Activated T-helper 9 cell treated with anti-CD3 and anti-CD28 coated beads, Interleukin-2, amount 50 U/mL, for 16 hours (primary cell): ENCODE data around the gene DHRSX.

Experiments
- DNase-seq: peaks from one replicate; pipeline ENCODE4 v3.0.0-alpha.2; 2020; ENCODE audit warnings: low read depth

DHRSX gene

DNA sequence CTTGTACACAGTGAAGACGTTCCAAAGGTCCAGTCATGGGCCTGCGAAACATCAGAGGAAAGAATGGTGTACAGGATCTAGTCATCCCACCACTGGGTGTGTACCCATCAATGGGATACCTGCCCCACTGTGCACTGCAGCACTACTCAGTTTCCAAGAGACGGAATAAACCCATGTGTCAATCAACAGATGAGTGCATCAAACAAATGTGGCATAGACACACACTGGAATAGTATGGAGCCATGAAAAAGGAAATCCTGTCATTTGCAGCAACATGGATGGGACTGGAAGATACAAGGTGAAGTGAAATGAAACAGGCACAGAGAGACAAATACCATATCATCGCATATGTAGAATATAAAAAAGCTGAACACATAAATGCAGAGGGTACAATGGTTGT, 48.0 kb downstream of the DHRSX start:
- DNase-seq, result no peak

DNA sequence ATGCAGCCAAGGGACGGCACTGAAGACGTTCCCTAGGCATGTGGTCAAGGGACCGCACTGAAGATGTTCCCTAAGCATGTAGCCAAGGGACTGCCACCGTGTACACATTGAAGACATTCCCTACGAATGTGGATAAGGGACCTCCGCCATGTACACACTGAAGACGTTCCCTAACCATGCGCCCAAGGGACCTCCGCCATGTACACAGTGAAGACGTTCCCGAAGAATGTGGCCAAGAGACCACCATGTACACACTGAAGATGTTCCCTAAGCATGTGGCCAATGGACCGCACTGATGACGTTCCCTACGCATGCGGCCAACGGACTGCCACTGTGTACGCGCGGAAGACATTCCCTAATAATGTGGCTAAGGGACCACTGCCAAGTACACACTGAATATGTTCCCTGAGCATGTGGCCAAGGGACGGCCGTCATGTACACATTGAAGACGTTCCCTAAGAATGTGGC, 48.4 kb downstream of the DHRSX start:
- no peak for DNase-seq

DNA sequence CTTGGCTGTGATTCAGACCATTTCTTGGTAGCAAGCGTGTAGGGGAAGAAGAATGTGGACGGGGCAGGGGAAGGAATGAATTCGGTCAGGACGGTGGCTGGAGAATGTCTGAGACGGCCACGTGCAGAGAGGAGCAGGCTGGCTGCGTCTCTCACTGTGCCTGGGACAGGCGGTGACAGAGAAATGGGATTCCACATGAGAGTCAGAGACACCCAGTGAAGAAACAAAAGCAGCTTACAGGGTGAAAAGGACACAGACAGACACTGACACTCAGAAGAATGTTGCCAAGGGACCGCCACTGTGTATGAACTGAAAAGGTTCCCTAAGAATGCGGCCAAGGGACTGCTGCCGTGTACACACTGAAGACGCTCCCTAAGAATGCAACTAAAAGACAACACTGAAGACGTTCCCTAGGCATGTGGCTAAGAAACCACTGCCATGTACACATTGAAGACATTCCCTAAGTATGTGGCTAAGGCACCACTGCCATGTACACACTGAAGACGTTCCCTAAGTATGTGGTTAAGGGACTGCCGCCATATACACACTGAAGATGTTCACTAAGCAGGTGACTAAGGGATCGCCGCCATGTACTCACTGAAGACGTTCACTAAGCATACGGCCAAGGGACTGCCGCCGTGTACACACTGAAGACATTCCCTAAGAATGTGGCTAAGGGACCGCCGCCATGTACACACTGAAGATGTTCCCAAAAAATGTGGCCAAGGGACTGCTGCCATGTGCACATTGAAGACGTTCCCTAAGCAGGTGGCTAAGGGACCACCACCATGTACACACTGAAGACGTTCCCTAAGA, 49.1 kb downstream of the DHRSX start:
- DNase-seq, result no peak

DNA sequence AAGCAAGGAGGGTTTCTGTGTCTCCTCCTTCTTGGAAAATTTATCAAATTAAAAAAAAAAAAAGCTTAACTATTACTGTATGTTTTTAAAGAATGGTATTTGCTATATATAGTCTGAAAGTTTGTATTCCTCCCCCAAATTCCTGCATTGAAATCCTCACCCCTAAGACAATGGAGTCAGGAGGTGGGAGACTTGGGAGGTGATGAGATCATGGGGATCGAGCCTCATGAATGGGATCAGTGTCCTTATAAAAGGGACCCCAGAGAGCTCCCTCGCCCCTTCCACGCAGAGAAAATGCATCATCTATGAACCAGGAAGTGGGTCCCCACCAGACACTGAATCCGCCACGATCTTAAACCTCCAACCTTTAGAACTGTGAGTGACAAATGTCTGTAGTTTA, 50.1 kb downstream of the DHRSX start:
- DNase-seq, result no peak

DNA sequence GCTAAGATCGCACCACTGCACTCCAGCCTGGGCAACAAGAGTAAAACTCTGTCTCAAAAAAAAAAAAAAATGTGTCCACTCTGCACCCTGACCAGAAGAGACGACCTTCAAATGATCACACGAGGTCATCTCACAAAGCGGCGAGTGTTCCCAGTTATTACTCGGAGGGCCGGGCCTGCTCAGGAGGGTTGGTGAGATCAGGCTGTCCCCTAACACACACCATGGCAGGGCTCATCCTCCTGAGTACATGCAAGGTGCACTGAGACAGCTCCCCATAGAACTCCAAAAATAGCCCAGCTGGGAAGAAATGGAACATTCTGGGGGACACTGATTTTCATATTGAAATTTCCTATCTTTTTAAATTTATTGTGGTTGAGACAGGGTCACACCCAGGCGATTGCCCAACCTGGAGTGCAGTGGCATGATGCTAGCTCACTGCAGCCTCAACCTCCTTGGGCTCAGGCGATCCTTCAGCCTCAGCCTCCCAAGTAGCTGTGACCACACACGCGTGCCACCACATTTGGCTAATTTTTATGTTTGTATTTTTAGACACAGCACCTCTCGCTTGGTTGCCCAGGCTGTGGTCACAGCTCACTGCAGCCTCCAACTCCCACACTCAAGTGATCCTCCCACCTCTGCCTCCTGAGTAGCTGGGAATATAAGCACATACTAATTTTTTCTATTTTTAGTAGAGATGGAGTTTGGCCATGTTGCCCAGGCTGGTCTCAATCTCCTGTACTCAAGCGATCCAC, 51.5 kb downstream of the DHRSX start:
- no peak for DNase-seq

DNA sequence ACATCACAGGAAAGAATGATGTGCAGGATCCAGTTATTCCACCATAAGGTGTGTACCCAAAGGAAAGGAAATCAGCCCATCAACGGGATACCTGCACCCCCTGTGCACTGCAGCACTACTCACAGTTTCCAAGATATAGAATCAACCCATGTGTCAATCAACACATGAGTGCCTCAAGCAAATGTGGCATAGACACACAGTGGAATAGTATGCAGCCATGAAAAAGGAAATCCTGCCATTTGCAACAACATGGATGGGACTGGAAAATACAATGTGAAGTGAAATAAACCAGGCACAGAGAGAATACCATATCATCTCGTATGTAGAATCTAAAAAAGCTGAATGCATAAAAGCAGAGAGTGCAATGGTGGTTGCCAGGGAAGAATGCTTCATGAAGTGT, 53.3 kb downstream of the DHRSX start:
- DNase-seq, result no peak

DNA sequence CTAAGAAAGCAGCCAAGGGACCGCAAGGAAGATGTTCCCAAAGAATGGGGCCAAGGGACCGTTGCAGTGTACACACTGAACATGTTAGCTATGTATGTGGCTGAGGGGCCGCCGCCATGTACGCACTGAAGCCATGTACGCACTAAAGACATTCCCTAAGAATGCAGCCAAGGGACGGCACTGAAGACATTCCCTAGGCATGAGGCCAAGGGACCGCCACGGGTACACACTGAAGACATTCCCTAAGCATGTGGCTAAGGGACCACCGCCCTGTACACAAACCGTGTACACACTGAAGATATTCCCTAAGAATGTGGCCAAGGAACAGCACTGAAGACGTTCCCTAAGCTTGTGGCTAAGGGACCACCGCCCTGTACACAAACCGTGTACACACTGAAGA, 54.0 kb downstream of the DHRSX start:
- no peak for DNase-seq

DNA sequence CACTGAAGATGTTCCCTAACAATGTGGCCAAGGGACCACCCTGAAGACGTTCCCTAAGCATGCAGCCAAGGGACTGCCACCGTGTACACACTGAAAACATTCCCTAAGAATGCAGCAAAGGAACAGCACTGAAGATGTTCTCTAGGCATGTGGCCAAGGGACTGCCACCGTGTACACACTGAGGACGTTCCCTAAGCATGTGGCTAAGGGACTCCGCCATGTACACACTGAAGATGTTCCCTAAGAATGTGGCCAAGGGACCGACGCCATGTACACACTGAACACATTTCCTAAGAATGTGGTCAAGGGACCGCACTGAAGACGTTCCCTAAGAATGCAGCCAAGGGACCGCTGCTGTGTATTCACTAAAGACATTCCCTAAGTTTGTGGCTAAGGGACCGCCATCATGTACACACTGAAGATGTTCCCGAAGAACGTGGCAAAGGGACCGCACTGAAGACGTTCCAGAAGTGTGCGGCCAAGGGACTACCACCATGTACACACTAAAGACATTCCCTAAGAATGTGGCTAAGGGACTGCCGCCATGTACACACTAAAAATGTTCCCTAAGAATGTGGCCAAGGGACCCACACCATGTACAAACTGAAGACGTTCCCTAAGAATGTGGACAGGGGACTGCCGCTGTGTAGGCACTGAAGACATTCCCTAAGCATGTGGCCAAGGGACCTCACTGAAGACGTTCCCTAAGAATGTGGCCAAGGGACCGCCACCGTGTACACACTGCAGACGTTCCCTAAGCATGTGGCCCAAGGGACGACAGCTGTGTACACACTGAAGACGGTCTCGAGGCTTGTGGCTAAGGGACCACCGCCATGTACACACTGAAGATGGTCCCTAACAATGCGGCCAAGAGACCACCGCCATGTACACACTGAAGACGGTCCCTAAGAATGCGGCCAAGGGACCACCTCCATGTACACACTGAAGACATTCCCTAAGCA, 54.8 kb downstream of the DHRSX start:
- DNase-seq, result no peak

DNA sequence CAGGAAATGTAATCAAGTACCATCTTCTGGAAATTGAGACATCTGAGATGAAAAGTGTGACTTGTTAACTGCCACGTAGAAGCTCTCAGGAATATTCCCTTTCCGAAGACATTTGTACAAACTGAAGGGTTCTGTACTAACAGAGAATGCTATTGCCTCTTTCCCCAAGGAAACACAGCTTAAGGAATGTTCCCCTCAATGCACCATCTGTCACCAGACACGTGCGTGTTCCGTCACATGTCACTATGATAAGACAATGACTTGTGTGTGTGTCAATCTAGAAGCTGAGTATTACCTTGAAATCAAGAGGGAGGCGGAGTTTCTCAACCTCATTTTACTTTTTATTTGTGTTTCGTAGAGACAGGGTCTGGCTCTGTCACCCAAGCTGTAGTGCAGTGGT, 58.1 kb downstream of the DHRSX start:
- DNase-seq, result no peak

DNA sequence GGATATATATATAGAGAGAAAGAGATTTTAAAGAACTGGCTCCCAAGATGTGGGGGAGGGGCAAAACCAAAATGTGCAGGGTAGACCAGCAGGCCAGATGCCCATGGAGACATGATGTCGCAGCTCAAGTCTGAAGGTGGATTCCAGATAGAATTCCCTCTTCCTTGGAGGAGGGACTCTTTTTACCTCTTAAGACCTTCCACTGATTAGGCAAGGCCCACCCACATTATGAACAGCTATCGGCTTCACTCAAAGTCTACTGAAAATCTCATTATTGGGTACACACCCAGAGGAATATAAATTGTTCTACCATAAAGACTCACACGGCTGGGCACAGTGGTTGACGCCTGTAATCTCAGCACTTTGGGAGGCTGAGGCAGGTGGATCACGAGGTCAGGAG, 59.3 kb downstream of the DHRSX start:
- DNase-seq, result no peak

DNA sequence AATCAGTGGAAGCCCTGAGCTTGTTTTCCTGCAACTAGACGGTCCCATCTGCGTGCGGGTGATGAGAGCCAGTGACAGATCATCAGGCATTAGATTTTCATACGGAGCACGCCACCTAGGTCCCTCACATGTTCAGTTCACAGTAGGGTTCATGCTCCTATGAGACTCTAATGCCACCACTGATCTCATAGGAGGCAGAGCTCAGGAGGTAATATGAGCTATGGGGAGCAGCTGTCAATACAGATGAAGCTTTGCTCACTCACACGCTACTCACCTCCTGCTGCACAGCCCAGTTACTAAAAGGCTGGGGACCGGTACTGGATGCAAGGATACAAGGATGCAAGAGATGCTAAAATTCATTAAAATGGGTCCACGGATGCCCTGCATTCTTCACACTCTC, 61.2 kb downstream of the DHRSX start:
- DNase-seq, result no peak

DNA sequence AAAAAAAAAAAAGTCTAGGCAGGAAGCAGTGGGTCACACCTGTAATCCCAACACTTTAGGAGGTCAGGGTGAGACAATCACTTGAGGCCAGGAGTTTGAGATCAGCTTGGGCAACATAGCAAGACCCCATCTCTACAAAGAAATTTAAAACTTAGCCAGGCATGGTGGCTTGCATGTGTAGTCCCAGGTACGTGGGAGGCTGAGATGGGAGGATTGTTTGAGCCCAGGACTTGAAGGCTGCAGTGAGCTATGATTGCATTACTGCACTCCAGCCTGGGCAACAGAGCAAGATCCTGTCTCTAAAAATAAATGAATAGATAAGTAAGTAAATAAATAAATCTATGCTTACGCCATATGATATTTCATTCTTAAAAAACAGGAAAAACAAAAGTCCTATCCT, 65.3 kb downstream of the DHRSX start:
- no peak for DNase-seq

DNA sequence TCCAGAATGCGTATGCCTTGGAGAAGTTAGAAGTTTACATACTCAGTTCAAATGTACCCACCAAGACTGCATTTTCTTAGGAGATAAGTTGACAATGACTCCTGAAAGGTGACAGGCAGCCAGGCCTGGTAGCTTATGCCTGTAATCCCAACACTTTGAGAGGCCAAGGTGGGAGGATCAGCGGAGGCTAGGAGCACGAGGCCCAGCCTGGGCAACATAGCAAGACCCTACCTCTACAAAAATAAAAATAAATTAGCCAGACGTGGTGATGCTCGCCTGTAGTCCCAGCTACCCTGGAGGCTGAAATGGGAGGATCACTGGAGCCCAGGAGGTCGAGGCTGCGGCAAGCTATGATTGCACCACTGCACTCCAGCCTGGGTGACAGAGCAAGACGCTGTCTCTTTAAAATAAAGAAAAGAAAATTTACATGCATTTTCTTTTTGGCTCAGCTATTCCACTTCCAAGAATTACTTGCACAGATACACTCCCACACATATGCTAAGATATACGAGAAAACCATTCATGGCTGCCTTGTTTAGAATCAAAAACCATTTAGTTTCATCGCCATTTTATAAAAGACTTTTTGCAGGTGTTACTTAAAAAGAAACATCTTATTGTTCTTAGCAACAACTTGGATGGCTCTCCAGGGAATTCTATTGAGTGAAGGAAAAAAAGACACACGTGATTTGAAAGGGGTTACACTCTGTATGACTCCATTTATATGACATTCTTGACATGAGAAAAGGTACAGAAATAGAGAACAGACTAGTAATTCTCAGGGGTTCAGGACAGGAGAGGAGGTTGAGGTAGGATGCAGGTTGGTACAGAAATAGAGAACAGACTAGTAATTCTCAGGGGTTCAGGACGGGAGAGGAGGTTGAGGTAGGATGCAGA, 66.3 kb downstream of the DHRSX start:
- no peak for DNase-seq

DNA sequence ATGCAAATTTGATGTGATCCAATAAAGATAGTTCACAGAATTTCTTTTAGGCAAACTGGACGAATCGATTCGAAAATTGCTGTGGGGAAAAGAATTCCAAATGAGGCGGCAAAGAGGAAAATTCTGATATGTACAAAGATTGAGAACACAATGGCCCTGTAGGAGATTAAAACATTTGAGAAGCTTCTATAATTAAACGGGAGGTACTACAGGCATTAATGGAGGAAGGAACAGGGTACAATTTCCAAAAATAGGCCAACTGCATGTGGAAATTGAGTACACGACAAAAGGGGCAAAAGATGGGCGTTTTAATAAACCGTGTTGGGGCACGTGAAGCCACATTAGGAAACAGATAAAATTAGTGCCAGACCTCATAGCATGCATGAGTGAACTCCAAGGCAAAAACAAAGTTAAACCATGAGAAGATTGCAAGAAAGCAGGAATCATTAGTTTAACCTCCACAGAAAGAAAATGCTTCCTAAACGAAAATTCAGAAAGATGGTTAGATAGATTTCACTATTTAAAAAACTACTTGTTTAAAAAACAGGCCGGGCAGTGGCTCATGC, 68.4 kb downstream of the DHRSX start:
- no peak for DNase-seq

DNA sequence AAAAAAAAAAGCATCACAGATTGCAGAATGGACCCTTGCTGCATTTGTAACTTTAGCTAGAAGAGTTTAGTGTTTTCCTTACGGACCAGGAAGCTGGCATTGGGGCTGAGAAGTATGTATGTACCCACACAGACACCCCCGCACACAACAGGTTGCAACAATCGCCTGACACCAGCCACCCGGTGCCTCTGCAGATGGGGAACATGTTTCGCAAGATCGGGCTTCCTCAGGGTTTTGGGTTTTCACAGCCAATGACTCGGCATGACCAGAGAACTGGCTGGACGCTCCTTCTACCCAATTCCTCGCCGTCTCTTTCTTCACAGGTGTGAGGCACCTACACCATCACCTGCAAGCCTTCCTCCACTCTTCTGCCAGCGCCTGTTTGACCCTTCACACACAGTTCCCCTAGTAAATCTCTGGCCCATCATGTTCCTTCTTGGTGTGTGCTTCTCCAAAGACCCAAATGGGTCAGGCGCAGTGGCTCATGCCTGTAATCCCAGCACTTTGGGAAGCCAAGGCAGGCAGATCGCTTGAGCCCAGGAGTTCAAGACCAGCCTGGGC, 70.4 kb downstream of the DHRSX start:
- DNase-seq, result no peak

DNA sequence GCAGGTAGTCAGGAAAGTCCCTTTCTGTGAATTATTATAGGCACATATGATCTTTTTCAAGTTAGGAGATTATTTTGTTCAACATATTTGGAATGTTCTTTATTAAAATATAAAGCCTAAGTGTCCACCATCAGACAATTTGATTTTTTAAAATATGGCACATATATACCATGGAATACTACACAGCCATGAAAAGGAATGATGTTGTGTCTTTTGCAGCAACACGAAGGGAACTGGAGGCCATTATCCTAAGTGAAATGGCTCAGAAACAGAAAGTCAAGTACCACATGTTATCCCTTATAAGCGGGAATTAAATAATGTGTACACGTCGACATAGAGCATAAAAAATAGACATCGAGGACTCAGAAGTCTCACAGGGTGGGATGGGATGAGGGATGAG, 73.0 kb downstream of the DHRSX start:
- DNase-seq, result no peak

DNA sequence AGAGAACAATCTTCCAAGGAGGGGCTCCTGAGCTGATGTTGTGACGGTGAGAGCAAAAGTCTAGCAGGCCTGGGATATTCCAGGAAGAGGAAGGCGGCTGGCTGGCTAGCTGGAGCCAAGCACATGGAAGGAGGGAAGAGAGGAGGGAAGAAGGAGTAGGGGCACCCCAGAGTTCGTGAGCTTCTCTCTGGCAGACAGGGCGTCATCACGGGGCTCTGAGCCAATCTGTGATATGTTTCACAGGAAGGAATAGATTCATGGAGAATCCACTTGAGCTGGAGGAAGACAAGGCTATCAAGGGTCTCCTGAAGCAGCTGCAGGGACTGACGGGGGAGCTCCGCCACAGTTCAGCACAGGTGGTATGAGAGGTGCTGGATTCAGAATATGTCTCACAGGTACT, 73.6 kb downstream of the DHRSX start:
- no peak for DNase-seq

DNA sequence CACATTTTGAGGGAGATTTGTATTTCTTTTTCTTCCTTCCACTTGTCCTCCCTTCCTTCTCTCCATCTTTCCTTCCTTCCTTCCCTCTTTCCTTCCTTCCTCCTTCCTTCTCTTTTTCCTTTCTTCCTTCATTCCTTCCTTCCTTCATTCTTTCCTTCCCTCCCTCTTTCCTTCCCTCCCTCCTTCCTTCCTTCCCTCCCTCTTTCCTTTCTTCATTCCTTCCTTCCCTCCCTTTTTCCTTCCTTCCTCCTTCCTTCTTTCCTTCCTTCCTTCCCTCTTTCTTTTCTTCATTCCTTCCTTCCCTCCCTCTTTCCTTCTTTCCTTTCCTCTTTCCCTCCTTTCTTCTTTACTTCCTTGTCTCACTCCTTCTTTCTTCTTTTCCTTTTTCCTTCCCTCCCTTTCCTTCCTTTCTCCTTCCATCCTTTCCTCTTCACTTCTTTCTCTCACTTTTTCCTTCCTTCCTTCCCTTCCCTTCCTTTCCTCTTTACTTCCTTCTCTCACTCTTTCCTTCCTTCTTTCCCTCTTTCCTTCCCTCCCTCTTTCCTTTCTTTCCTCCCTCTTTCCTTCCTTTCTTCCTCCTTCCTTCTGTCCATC, 74.4 kb downstream of the DHRSX start:
- no peak for DNase-seq

DNA sequence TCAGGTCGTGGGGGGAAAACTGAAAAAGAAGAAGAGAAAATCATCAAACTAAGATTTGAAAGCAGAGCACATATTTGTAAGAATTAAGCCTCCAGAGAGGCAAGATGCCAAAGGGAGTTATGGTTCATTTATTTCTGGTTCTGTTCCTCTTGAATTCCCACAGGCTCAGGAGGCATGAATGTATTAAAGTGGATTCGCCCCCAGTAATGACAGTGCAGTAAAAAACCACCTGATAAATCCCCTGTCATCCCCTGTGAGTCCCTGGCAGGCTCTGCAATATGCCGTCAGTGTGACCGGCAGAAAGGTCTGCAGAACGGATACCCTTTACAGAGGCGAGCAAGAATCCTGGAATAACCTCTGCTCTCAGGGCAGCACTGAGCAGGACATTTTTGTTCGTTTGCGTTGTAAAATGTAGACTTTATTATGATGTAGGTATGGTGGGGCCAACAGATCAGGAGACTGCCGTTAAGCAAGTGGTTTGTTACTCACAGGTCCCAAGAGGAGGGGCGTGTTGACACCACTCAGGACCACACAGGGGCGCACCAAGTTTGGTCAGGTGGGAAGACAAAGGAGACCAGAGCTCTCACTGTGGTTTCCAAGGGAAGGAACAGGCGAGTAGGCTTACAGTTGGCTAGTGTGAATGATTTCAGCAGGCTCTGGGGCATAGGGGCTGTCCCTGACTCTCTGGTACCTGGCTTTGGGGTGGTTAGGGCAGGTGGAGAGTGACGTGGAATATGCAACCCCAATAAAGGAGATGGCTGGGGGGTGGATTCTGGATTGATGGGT, 75.3 kb downstream of the DHRSX start:
- no peak for DNase-seq
